Measurements from ENCODE around the gene TGM3. TPM values are rescaled to one million over a fixed set of nuclear protein-coding genes. Genes with fewer than 3 reads are reported as not detected.

TGM3 gene
- total RNA-seq, 2 donors from 2014 or later: 0.27 TPM; not detected in 1

GRCh38 chr20:2253256-2253655, 42.5 kb upstream of the TGM3 start:
- no peak for TF ChIP-seq CTCF (IDR thresholded peaks at IDR 0.05)
- no peak overlapping the region for H3K27ac ChIP-seq
- H3K36me3 ChIP-seq: no peaks in the 10 kb centered on the region
- H3K27me3 ChIP-seq (replicated peaks; ENCODE audit: insufficient read depth): no peaks in the 10 kb centered on the region
- DNase-seq (ENCODE audit: low spot score): no peak
- H3K9me3 ChIP-seq: no peaks in the 10 kb centered on the region
- H3K4me3 ChIP-seq: no peak overlapping the region
- ATAC-seq (ENCODE audit: insufficient number of reproducible peaks, low FRiP score, low read depth): no peak
- H3K4me1 ChIP-seq (ENCODE audit: control insufficient read depth in 1 of 2, low read depth in 2 of 2): no peaks in the 10 kb centered on the region

GRCh38 chr20:2254333-2254732, 41.5 kb upstream of the TGM3 start:
- no peak for TF ChIP-seq CTCF (IDR thresholded peaks at IDR 0.05)
- H3K36me3 ChIP-seq: no peaks in the 10 kb centered on the region
- no peak overlapping the region for H3K4me3 ChIP-seq
- H3K27ac ChIP-seq: no peak overlapping the region
- no peak for DNase-seq (ENCODE audit: low spot score)
- no peaks in the 10 kb centered on the region for H3K27me3 ChIP-seq (replicated peaks; ENCODE audit: insufficient read depth)
- no peaks in the 10 kb centered on the region for H3K9me3 ChIP-seq
- no peak for ATAC-seq (ENCODE audit: insufficient number of reproducible peaks, low FRiP score, low read depth)
- H3K4me1 ChIP-seq (ENCODE audit: control insufficient read depth in 1 of 2, low read depth in 2 of 2): no peaks in the 10 kb centered on the region

- Histone ChIP-seq H3K4me3 (no peak overlapping the region), H3K27me3 (replicated peaks; ENCODE audit: insufficient read depth) (no peaks in the 10 kb centered on the region), H3K36me3 (no peaks in the 10 kb centered on the region), H3K27ac (no peak overlapping the region), H3K4me1 (ENCODE audit: control insufficient read depth in 1 of 2, low read depth in 2 of 2) (no peaks in the 10 kb centered on the region), H3K9me3 (no peaks in the 10 kb centered on the region)
- no peak for TF ChIP-seq CTCF (IDR thresholded peaks at IDR 0.05)
- DNase-seq (ENCODE audit: low spot score) (no peak), ATAC-seq (ENCODE audit: insufficient number of reproducible peaks, low FRiP score, low read depth) (no peak)
These were observed 39.8 kb upstream of the TGM3 start for GRCh38 chr20:2255926-2256531.

- no peaks in the 10 kb centered on the region for H3K4me1 ChIP-seq (ENCODE audit: control insufficient read depth in 1 of 2, low read depth in 2 of 2)
- no peak overlapping the region for H3K4me3 ChIP-seq
- DNase-seq (ENCODE audit: low spot score): no peak
- no peaks in the 10 kb centered on the region for H3K27me3 ChIP-seq (replicated peaks; ENCODE audit: insufficient read depth)
- no peak for TF ChIP-seq CTCF (IDR thresholded peaks at IDR 0.05)
- no peak for ATAC-seq (ENCODE audit: insufficient number of reproducible peaks, low FRiP score, low read depth)
- H3K27ac ChIP-seq: no peak overlapping the region
- no peaks in the 10 kb centered on the region for H3K9me3 ChIP-seq
- no peaks in the 10 kb centered on the region for H3K36me3 ChIP-seq
These were observed 36.1 kb upstream of the TGM3 start for GRCh38 chr20:2259731-2260130.

GRCh38 chr20:2260250-2260649, 35.6 kb upstream of the TGM3 start:
- H3K27ac ChIP-seq: no peak overlapping the region
- TF ChIP-seq CTCF (IDR thresholded peaks at IDR 0.05): no peak
- H3K9me3 ChIP-seq: no peaks in the 10 kb centered on the region
- no peaks in the 10 kb centered on the region for H3K27me3 ChIP-seq (replicated peaks; ENCODE audit: insufficient read depth)
- ATAC-seq (ENCODE audit: insufficient number of reproducible peaks, low FRiP score, low read depth): no peak
- H3K4me1 ChIP-seq (ENCODE audit: control insufficient read depth in 1 of 2, low read depth in 2 of 2): no peaks in the 10 kb centered on the region
- H3K4me3 ChIP-seq: no peak overlapping the region
- no peaks in the 10 kb centered on the region for H3K36me3 ChIP-seq
- DNase-seq (ENCODE audit: low spot score): no peak
